ENCODE measurements around the gene ANKRD23.

Gene ANKRD23

DNA sequence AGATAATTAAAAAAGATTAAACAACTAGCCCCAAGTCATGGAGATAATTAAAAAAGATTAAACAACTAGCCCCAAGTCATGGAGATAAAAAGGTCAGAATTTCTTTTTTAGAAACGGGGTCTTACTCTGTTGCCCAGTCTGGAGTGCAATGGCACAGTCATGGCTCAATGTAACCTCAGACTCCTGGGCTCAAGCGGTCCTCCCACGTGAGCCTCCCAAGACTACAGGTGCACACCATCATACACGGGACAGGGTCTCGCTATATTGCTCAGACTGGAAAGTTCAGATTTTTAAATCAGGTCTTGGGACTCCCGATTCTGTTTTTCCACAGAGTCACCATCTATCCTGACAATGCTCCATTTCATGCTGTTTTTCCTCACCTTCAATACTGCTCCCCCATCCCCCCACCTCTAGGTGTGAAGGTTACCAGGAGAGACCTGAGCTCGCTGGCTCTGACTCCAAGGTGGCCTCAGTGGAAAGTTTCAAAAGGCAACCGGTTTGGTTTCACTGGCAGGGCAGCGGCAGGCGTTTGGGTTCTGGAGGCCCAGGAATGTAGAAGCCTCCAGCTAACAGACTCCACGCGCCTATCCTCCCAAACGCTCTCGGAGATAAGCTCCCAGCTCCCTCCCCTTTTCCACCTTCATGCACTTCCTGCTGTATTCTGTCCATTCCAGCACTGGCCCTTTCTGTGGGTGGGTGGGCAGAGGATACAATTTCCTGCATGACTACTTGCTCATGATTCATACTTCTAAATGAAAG, 28.9 kb upstream of the ANKRD23 start:
- H3K36me3 Mint-ChIP-seq (ENCODE audit: insufficient read depth) = peaks cover 15% of the 10 kb centered on the region
- H3K27ac Mint-ChIP-seq = peak overlapping the region; percentile 10 to 56
- DNase-seq = no peak
- H3K4me3 Mint-ChIP-seq = no peak overlapping the region
- H3K27me3 Mint-ChIP-seq = no peaks in the 10 kb centered on the region
- no peak for ATAC-seq (replicated peaks)
- peaks cover 21 to 26% of the 10 kb centered on the region in 2 donors for H3K4me1 Mint-ChIP-seq (ENCODE audit: low read depth in 2 of 2)
- H3K9me3 Mint-ChIP-seq = no peaks in the 10 kb centered on the region

DNA sequence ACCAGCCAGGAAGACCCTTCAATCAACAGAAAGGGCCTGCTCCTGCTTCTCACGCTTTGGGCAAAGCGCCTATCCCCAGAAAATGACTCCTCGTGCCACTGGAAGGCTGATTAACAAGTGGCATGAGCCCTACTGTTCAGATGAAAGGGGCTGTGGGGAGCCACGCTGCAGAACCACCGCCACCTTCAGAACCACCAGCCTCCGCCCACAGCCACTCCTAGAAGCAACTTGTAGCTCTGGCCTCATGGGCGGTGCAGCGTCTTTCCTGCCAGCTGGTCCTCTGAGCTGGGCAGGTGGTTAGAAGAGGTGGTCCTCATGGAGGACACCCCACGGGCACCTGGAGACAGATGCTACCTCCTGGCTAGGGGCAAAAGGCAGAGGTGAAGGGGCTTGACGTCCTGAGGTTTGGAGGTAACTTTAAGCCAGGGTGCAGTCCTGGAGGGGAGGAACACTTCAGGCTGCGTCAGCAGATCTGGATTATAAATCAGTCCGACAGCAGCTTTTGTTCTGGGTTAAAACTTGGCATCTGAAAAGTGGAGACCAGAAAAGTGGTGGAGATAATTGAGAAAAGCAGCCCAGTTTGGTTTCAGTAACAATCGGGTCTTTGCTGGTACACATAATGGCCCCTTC, 26.9 kb upstream of the ANKRD23 start:
- ATAC-seq (replicated peaks) = peak; percentile 76
- peak; percentile 69 to 70 (median 70) for DNase-seq

DNA sequence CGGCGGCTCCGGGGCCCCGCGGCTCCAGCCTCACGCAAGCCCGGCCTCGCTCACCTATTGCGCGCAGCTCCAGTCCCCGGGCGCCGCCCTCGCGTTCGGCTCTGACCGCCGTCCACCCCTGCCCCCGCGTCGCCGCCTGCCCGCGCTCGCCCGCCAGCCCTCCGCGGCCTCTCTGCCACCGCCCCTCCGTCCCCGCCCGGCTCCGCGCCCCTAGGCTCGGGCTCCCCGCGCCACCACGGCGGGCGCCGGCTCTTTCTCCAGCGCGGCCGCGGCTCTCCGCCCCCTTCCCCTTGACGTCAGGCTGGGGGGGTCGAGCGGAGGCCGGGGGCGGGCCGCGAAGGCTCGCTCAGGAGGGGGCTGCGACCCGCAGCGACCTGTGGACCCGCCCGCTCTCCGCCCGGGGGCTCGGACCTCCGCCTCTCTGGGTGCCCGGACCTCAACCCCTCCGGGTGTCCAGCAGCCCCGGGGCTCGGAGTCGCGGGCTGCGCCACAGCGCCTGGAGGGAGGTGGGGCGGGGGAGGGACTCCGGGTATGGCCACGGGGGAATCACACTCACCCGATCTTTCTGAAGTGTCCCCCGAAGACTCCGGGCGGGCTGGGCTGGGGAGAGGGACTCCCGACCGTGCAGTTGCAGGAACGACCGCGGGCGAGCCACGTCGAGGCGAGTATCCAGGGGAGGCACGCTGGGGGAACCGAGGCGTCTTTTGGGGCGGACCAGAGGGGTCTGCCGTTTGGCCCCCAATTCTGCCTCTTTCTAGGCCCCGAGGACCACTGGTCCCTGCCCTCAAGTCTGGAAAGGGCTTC, 26.2 kb upstream of the ANKRD23 start, which contains the start of gene SEMA4C:
TSS of gene SEMA4C (minus strand) at position 259 of the 804 bp plus-strand sequence. CDS start 2,194 bp downstream, outside the sequence.
- Mint-ChIP-seq H3K4me1 (ENCODE audit: low read depth in 2 of 2) (peaks cover 19 to 30% of the 10 kb centered on the region in 2 donors), H3K9me3 (no peaks in the 10 kb centered on the region)
- peak; percentile 54 for ATAC-seq (replicated peaks)

More for the DNA sequence above, 26.9 kb upstream of the ANKRD23 start:
- Mint-ChIP-seq H3K4me3 (peak overlapping the region; percentile 83 to 88), H3K4me1 (ENCODE audit: low read depth in 2 of 2) (peaks cover 19 to 31% of the 10 kb centered on the region in 2 donors), H3K9me3 (no peaks in the 10 kb centered on the region), H3K27ac (peak overlapping the region; percentile 38 to 90), H3K27me3 (no peaks in the 10 kb centered on the region), H3K36me3 (ENCODE audit: insufficient read depth) (peaks cover 24% of the 10 kb centered on the region)

DNA sequence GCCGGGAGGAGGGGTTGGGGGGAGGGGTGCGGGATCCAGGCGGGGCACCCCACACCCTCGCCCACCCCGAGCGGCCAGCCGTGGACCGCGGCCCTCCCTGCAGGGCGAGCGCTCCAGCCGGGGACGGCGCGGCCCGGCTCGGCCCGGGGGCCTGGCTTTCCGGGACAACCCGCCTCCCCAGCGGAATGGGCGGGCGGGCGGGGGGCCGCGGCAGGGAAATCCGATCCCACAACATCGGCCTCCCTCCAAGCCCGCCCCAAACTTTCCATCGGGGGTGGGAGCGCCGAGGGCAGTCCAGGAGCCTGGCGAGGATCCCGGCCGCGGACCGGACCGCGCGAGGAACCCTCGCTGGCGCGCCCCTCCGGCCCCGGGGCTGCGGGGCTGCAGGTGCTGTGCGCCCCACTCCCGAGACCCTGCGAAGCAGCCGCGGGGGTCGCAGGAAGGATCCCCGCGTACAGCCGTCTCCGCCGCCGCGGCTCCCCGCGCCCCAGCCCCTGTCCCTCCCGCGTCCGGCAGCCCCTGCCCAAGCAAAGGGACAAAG, 25.5 kb upstream of the ANKRD23 start:
- Mint-ChIP-seq H3K27me3 (no peaks in the 10 kb centered on the region), H3K9me3 (no peaks in the 10 kb centered on the region), H3K4me1 (ENCODE audit: low read depth in 2 of 2) (peaks cover 19 to 31% of the 10 kb centered on the region in 2 donors), H3K4me3 (peak overlapping the region; percentile 83 to 88), H3K36me3 (ENCODE audit: insufficient read depth) (peaks cover 29% of the 10 kb centered on the region), H3K27ac (no peak overlapping the region)
- DNase-seq (no peak), ATAC-seq (replicated peaks) (no peak)

More for the DNA sequence above, 26.2 kb upstream of the ANKRD23 start, which contains the start of gene SEMA4C:
- DNase-seq = peak; percentile 59 to 67 (median 62)
- peak within 1 kb of the TSS; percentile 38 to 90 for H3K27ac Mint-ChIP-seq
- H3K4me3 Mint-ChIP-seq = peak within 1 kb of the TSS; percentile 85 to 88
- H3K27me3 Mint-ChIP-seq = no peaks in the 10 kb centered on the region
- peaks cover 27% of the 10 kb centered on the region for H3K36me3 Mint-ChIP-seq (ENCODE audit: insufficient read depth)

DNA sequence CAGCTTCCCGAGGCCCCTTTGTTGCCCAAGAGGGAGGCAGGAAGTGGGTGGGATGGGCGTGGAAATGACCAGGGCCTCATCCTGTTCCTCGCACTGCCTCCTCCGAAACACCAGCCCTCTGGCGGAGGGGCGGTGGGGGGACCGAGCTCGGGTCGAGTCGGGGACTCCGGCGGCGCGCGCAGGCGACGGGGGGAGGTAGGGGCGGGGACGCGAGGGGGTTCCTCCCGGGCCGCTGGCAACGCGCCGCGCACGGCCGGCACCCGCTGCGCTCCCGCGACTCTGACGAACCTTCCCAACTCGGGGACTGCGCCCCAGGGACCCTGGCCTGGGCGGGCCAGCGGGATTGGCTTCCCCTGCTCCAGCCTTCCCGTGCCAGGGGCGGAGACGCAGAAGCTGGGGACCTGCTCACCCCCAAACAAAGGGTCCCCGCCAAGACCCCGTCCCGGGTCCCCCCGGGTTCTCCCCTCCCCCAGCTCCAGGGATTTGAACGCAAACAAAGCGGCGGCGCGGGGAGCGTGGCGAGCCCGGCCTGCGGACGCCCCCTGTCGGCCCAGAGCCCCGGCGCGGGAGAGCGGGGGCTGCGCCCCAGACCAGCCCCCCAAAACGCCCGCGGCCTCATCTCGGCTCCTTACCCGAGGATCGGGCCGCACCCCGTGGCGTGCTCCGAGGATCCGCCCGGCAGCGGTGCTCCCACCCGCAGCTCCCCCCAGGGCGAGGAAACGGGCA, 24.9 kb upstream of the ANKRD23 start:
- Mint-ChIP-seq H3K4me1 (ENCODE audit: low read depth in 2 of 2) (peaks cover 19 to 29% of the 10 kb centered on the region in 2 donors), H3K9me3 (no peaks in the 10 kb centered on the region), H3K27ac (peak overlapping the region; percentile 54 to 90), H3K27me3 (no peaks in the 10 kb centered on the region), H3K36me3 (ENCODE audit: insufficient read depth) (peaks cover 35% of the 10 kb centered on the region), H3K4me3 (peak overlapping the region; percentile 85 to 87)
- ATAC-seq (replicated peaks) = peak; percentile 28
- DNase-seq = peak; percentile 40 to 61 (median 51)

DNA sequence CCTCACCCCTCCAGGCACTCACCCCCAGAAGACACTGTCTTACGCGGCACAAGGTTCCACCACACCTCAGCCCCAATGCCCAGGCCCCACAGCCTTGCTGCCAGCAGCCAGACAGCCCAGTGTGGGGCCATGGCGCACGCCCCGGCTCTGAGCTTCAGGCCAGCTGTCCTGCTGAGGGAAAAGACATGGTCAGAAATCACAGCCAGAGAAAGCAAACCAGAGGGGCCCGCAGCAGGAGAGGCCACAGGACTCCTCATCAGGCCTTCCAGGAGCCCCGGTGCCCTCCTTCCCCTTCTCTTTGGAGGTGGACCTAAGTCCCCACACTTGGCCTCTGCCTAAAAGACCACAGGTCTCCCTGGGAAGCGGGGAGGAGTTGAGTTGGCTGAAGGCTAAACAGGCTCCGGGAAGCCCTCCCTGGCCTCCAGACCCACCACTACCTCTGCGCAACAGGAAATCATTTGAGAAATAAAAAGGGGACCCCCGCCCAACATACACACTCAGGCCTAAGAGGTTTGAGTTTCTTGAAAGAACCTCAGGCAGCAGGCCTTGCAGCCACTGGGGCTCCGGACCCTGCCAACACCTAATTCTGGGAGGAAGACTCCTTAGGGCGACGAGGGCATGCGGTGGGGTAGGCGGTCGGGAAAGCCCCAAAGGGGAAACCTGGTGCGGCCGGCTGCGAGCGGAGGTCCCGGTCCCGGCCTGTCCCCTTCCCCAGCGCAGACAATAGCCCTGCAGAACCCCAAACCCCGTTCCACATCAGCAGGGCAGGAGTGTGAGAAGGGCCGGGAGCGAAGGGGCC, 24.1 kb upstream of the ANKRD23 start:
- peak; percentile 16 for ATAC-seq (replicated peaks)
- Mint-ChIP-seq H3K4me3 (peak overlapping the region; percentile 85 to 87), H3K27me3 (no peaks in the 10 kb centered on the region)

DNA sequence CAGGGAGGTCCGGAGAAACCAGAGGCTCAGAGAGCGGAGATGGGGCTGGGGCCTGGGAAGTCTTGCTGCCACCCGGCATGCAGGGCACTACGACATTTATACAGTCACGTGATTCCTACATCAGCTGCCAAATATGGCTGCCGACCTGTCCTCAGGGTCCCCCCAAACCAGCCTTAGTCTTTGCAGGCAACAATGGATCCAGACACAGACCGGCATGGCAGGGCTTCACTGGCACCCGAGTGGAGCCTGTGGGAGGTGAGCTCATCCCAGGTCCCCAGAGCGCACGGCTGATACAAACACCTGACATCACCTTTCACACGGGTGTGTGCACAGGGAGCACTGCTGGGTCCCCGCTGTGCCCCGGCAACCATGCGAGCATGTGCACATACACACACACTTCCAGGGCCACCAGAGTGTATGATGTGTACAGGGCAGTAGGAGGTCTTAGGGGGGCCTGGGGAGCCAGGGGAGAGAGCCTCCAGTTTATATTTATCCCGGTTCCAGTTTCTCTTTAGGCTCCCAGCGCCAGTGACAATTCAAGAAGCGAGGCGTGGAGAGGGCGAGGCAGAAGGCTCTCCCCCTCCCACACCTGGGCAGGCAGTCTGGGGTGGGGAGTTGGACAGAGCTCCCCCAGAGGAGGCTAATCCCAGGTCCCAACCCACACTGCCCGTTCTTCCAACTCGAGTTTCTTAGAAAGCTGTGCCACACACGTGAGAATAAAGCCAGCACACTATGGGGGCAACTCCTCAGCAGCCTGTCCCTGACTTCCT, 23.4 kb upstream of the ANKRD23 start:
- ATAC-seq (replicated peaks) = no peak
- no peak for DNase-seq
- H3K4me3 Mint-ChIP-seq = peak overlapping the region; percentile 85 to 87
- no peaks in the 10 kb centered on the region for H3K27me3 Mint-ChIP-seq
- H3K27ac Mint-ChIP-seq = peak overlapping the region; percentile 54 to 90
- H3K4me1 Mint-ChIP-seq (ENCODE audit: low read depth in 2 of 2) = peaks cover 19 to 34% of the 10 kb centered on the region in 2 donors
- no peaks in the 10 kb centered on the region for H3K9me3 Mint-ChIP-seq
- peaks cover 44% of the 10 kb centered on the region for H3K36me3 Mint-ChIP-seq (ENCODE audit: insufficient read depth)

More for the DNA sequence above, 24.1 kb upstream of the ANKRD23 start:
- Mint-ChIP-seq H3K9me3 (no peaks in the 10 kb centered on the region), H3K4me1 (ENCODE audit: low read depth in 2 of 2) (peaks cover 19 to 34% of the 10 kb centered on the region in 2 donors), H3K27ac (peak overlapping the region; percentile 54 to 90), H3K36me3 (ENCODE audit: insufficient read depth) (peaks cover 36% of the 10 kb centered on the region)
- peak in 1 of 3 experiments; percentile 26 for DNase-seq

DNA sequence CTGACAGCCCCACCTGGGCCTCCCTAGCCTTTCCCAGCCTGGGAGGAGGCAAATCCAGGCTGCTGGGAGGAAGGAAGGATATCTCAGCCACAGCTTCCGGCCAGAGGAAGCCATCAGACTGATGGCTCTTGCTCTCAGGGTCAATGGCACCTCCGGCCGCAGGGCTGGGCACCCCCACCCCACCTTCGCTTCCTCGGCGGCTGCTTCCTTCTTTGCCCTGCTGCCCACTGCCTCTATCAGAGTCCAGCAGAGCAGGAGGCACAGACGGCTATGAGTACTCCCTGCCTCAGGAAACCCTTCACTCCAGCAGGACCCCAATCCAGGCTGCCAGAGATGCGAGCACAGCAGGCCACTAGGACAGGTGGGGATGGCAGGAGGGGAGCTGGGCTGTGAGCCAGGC, 22.8 kb upstream of the ANKRD23 start:
- peak overlapping the region in 1 of 2 donors; percentile 90 for H3K27ac Mint-ChIP-seq
- no peaks in the 10 kb centered on the region for H3K9me3 Mint-ChIP-seq
- H3K36me3 Mint-ChIP-seq (ENCODE audit: insufficient read depth) = peaks cover 48% of the 10 kb centered on the region
- H3K27me3 Mint-ChIP-seq = no peaks in the 10 kb centered on the region
- DNase-seq (no peak), ATAC-seq (replicated peaks) (no peak)
- peaks cover 19 to 34% of the 10 kb centered on the region in 2 donors for H3K4me1 Mint-ChIP-seq (ENCODE audit: low read depth in 2 of 2)
- H3K4me3 Mint-ChIP-seq = peak overlapping the region; percentile 85 to 87

DNA sequence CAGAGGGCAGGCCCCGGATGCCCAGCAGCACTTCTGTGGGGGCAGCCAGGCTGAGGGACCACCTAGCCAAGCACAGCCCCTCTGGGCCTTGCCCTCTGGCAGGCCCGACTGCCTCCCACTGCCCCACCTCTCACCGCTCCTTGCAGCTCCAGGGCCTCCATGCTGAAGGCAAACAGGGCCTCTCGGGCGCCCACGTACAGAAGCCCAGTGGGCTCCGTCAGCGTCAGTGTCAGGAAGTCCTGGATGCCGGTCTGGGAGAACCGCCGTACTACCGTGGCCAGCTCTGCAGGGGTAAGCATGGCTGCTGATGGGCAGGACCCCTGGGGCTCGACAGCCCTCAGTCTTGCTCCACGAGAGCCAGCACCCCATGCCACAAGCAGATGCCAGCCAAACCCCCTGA, 22.3 kb upstream of the ANKRD23 start:
- peak overlapping the region in 1 of 2 donors; percentile 87 for H3K4me3 Mint-ChIP-seq
- peaks cover 52% of the 10 kb centered on the region for H3K36me3 Mint-ChIP-seq (ENCODE audit: insufficient read depth)
- H3K27ac Mint-ChIP-seq = peak overlapping the region in 1 of 2 donors; percentile 90
- peaks cover 16 to 34% of the 10 kb centered on the region in 2 donors for H3K4me1 Mint-ChIP-seq (ENCODE audit: low read depth in 2 of 2)
- DNase-seq (no peak), ATAC-seq (replicated peaks) (no peak)
- H3K27me3 Mint-ChIP-seq = no peaks in the 10 kb centered on the region
- H3K9me3 Mint-ChIP-seq = no peaks in the 10 kb centered on the region

DNA sequence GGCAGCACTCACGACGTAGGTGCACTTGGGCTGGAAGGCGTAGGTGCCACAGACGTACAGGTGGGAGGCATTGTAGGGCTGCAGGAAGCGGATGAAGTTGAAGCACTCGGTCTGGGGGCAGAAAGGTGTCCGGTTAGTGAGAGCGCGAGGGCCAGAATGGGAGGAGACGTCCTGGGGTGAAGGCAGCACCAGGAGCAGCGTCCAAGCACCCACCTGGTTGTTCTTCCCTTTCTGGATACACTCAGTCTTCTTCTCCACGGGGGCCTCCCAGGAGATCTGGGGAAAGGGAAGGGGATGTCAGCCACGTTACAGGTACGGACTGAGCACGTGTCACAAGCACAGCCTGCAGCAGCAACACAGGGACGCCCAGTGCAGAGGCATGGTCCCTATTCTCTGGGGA, 21.8 kb upstream of the ANKRD23 start:
- Mint-ChIP-seq H3K27ac (peak overlapping the region in 1 of 2 donors; percentile 90), H3K9me3 (no peaks in the 10 kb centered on the region), H3K27me3 (no peaks in the 10 kb centered on the region), H3K36me3 (ENCODE audit: insufficient read depth) (peaks cover 51% of the 10 kb centered on the region), H3K4me3 (peak overlapping the region; percentile 6 to 9), H3K4me1 (ENCODE audit: low read depth in 2 of 2) (peaks cover 11 to 29% of the 10 kb centered on the region in 2 donors)
- ATAC-seq (replicated peaks) (no peak), DNase-seq (no peak)

DNA sequence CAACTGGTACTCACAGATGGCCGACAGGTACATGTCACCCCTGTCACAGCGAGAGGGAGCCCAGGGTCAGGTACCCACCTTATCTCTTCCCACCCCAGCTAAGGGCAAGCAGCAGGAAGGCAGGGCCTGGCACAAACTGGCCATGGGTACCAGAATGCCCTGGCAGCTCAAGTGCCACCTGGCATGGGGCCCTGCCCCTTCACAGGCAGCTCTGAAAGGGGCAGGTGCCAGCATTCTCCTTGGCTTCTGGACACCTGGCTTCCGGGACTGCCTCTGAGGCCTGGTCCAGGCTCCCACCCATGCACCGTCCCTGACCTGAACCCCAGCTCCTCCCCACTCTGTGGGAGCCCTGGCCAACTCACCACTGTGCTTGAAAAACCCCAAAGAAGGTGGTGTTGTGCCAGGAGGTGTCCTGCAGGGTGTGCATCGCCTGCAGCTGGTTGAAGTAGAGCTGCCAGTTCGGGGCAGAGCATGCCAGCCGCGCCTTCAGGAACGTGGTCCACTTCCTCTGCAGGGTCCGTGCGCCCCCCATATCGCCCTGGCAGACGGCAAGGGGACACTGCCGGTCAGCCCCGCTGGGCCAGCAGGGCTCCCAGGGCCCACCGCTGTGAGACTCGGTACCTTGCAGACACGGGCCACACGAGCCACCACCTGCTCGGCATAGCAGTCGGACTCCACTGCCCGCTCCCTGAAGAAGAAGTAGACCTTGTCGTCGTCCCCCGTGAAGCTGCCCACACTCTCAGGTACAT, 20.7 kb upstream of the ANKRD23 start:
- Mint-ChIP-seq H3K36me3 (ENCODE audit: insufficient read depth) (peaks cover 57% of the 10 kb centered on the region), H3K4me1 (ENCODE audit: low read depth in 2 of 2) (peaks cover 16 to 29% of the 10 kb centered on the region in 2 donors), H3K9me3 (no peaks in the 10 kb centered on the region), H3K27me3 (no peaks in the 10 kb centered on the region), H3K4me3 (no peak overlapping the region), H3K27ac (no peak overlapping the region)
- ATAC-seq (replicated peaks) (no peak), DNase-seq (no peak)
